Lower leg skin (tissue), 4 donors: Measurements from ENCODE around the gene DCTN1. TPM values are rescaled to one million over a fixed set of nuclear protein-coding genes. Genes with fewer than 3 reads are reported as not detected.

ENCODE experiments used
- DNase-seq, 2 donors: peaks; one replicate each; pipeline ENCODE4 v3.0.0-alpha.2; 2019; ENCODE audit warnings: low spot score in 2 of 2
- H3K4me3 ChIP-seq: fragments of 200-600 bp; sonication (generic); 2 replicates; pipeline ENCODE4 v1.5.1; 2017; ENCODE audit warnings: mild to moderate bottlenecking, low read depth; ENCODE audit not compliant: poor library complexity, severe bottlenecking
- POLR2A ChIP-seq, 2 donors: fragments of 450-650 bp; IDR thresholded peaks; one replicate each; pipeline ENCODE4 v1.6.1; 2016 to 2017; ENCODE audit warnings: antibody characterized with exemption in 2 of 2, mild to moderate bottlenecking in 1 of 2, moderate library complexity in 1 of 2
- whole genome bisulfite sequencing, 2 donors: methylation state at CpG; one replicate each; pipeline ENCODE4 v1.1.5; 2018; 5-methylcytosine and 5-hydroxymethylcytosine counted together
- intact Hi-C: fragments of 100-400 bp; cut with DNase I; formaldehyde crosslinking; loops from one replicate; pipeline ENCODE4 v1.15.0; 2023; ENCODE audit warnings: low total_unique reads
- total RNA-seq, 4 donors: library from RNA; depleted of rRNA; stranded (reverse); fragments of >200 nt; gene quantifications; one replicate each; pipeline ENCODE4 v1.1.0, GENCODE V29; 2016
- TF ChIP-seq, protein P1 (sequence below), 3 donors: fragments of 450-650 bp; IDR thresholded peaks; one replicate each; pipeline ENCODE4 v1.5.1; 2016; ENCODE audit warnings: antibody characterized with exemption in 3 of 3, mild to moderate bottlenecking in 3 of 3, moderate library complexity in 2 of 3

Gene DCTN1
- 100 to 1,000 TPM in 1 of 4 donors, 10 to 100 TPM in 3; 76.5 to 106 (median 95.8) TPM for total RNA-seq

DNA sequence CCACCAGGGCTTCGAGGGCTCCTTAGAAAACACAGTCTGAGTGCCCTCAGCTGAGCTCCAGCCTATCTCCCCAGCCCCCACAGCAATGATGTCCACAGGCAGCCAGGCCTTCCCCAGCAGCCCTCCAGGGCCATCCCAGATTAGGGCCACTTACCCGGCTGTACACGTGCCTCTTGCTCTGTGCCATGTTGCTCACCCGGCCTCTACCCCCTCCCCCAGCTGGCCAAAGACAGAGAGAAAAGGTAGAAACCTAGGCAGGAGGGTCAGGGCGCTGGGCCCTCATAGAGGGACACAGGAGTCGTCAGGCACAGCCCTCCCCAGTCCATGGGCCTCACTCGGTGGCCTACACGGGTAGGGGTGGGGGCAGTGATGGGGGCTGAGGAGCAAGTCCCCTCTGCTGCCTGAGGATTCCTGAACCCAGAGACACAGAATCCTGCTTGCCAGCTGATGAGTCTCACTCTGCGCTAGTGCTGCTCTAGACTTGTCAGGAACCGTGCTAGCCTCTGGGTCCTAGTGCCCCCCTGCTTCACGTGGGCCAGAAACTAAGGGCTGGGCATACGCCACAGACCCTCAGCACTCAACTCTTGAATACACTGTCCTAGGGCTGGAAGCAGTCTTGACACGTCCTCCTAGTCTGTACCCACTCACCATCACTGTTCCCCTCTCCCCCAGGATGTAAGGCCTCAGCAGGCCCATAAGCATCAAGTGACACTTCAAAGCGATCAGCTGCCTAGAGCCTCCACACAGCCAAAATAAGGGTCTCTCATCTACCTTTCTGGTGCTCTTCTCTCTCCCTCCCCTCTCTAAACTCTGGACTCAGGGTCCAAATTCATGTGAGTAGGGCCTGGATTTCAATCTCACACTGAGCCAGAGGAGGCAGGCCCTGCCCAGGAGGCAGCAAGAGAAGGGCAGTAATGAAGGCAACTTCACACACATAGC lies at the start of gene DCTN1:
TSS of gene DCTN1 (minus strand) at position 461 of the 939 bp plus-strand sequence. CDS start at position 187, 274 bp downstream.
- intact Hi-C loops, result no loop called here
- no peak for DNase-seq
- TF ChIP-seq, protein P1, sequence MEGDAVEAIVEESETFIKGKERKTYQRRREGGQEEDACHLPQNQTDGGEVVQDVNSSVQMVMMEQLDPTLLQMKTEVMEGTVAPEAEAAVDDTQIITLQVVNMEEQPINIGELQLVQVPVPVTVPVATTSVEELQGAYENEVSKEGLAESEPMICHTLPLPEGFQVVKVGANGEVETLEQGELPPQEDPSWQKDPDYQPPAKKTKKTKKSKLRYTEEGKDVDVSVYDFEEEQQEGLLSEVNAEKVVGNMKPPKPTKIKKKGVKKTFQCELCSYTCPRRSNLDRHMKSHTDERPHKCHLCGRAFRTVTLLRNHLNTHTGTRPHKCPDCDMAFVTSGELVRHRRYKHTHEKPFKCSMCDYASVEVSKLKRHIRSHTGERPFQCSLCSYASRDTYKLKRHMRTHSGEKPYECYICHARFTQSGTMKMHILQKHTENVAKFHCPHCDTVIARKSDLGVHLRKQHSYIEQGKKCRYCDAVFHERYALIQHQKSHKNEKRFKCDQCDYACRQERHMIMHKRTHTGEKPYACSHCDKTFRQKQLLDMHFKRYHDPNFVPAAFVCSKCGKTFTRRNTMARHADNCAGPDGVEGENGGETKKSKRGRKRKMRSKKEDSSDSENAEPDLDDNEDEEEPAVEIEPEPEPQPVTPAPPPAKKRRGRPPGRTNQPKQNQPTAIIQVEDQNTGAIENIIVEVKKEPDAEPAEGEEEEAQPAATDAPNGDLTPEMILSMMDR (IDR thresholded peaks at IDR 0.05), result no peak
- no peak for TF ChIP-seq POLR2A (IDR thresholded peaks at IDR 0.05)
- H3K4me3 ChIP-seq, result no peak within 1 kb of the TSS
- WGBS, 2 donors, result 21 to 24% methylated on average over 14 of the region's 14 CpGs

DNA sequence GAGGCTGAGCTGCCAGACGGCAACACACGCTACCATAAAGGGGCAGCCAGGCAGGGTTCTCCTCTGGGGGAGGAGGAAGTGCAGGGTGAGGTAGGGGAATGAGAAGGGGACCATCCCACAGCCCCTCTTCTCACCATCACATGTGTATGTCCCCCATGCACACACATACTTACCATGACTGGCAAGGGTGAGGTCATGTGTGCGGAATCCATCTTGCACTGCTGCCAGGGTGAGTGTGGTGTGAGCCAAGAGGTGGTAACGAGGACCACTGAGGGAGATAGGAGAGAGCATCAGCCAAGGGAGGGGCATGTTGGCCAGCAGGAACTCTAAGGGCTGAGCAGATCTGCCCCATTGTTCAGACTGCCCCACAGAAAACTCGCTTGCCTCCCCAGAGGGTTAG lies 48.6 kb upstream of the DCTN1 start:
- H3K4me3 ChIP-seq, result no peak overlapping the region
- TF ChIP-seq, protein P1 (IDR thresholded peaks at IDR 0.05), result no peak
- no peak for TF ChIP-seq POLR2A (IDR thresholded peaks at IDR 0.05)
- 84 to 90% methylated on average over 5 of the region's 5 CpGs for WGBS, 2 donors
- no peak for DNase-seq
- intact Hi-C loops, result no loop called here

DNA sequence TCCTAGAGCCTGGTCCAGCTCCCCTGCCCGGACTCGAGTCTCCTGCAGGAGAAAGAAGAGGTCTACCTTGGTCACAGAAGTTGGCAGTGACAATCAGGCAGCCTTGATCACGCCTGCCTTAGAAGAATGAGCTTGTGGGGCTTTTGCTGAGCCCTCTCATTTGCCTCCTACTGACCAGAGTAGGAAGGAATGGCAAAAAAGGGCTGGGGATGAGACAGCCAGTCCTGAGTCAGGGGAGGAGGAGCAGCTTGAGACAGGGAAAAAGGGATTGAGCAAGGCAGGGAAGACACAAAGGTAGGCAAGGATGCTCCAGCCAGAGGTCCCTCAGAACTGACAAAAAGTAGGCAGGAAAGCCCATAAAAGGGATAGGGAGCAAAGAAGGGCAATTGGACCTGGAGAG lies 47.4 kb upstream of the DCTN1 start:
- no peak for DNase-seq
- whole genome bisulfite sequencing, 2 donors, result 88% methylated on average over 3 of the region's 3 CpGs
- TF ChIP-seq, protein P1 (IDR thresholded peaks at IDR 0.05), result no peak
- TF ChIP-seq POLR2A (IDR thresholded peaks at IDR 0.05), result no peak
- H3K4me3 ChIP-seq, result no peak overlapping the region
- intact Hi-C loops, result no loop called here

DNA sequence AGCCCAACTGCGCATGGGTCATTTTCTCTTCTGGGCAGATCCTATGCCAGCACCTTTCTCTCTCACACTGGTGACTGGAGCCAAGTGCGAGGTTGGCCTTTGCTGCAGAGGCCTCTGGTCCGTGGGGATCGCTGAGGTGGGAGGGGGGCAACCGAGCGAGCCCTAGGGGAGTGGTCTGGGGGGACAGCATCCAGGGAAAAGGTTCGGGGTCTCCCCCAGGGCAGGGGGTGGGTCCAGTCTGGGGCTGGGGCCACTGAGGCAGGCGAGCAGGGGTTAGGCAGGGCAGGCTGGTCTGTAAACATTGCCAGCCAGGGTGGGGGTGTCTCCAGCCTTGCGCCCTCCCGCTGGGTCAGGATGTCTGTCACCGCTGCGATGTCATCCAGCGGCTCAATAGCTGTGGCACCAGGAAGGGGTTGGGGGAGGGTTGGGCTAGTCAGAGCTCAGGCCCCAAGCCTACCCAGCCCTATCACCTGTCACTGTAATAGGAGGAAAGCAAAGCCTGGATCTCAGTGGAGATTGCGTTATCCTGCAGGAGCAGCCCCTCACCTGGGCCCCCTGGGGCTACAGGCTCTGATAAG lies 46.2 kb upstream of the DCTN1 start:
- WGBS, 2 donors, result 79 to 93% methylated on average over 7 to 14 of the region's 14 CpGs
- TF ChIP-seq, protein P1 (IDR thresholded peaks at IDR 0.05), result no peak
- no peak for TF ChIP-seq POLR2A (IDR thresholded peaks at IDR 0.05)
- intact Hi-C loops, result no loop called here
- H3K4me3 ChIP-seq, result no peak overlapping the region
- no peak for DNase-seq

DNA sequence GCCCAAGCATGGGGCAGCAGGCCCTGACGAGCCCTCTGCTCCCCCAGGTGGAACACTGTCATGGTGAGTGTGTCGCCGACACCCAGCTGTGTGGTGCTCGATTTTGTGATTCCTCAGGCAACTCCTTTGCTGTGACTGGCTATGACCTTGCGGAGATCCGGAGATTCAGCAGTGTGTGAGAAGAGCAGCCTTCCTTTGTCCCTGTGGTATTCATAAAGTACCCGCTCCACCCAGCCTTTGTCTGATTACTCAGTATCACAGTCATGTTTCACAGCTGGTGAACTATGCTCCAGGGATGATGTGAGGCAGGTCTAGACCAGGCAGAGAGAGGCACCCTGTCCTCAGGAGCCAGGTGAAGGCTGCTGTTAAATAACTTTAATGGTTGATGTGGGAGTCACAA lies 45.4 kb upstream of the DCTN1 start:
- no peak for DNase-seq
- no peak for TF ChIP-seq POLR2A (IDR thresholded peaks at IDR 0.05)
- TF ChIP-seq, protein P1 (IDR thresholded peaks at IDR 0.05), result no peak
- H3K4me3 ChIP-seq, result no peak overlapping the region
- intact Hi-C loops, result no loop called here
- 20 to 51% methylated on average over 2 to 7 of the region's 7 CpGs for WGBS, 2 donors
